Erythroblast (primary cell): ENCODE data around the gene KRT79.

Source experiments
- GATA1 ChIP-seq: IDR thresholded peaks from 2 replicates; pipeline ENCODE4 v1.6.1; 2011; ENCODE audit warnings: low read depth, mild to moderate bottlenecking, control low read depth, low read length, moderate library complexity
- POLR2A ChIP-seq: IDR thresholded peaks from 2 replicates; pipeline ENCODE4 v1.6.1; 2011; ENCODE audit warnings: mild to moderate bottlenecking, low read length

DNA sequence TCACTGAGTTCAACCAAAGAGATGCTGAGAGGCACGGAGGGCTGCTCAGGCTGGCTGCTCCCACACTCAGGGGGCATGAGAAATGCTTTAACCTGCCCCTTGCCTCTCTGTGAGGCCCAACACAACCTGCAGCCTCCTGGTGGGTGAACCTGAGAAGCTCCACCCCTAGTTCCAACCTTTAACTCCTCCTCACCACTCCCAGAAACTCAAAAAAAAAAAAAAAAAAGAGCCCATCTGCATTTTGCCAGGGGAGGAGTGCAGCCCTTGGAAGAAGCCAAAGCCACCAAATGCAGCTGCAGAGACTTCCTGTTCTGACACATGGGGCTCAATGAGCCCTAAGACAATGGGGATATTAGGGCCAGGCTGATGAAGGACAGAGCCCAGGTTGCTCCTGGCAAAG is 29.1 kb downstream of the KRT79 start:
- TF ChIP-seq POLR2A (no peak), GATA1 (no peak)
